Epithelial cell of esophagus (primary cell): Measurements from ENCODE around the gene ZNG1A.
"Not testable (repeated sequence)": the region's sequence is repeated elsewhere in the genome, so short reads cannot be mapped to it uniquely, and the experiment has no call there.

ENCODE experiments used
- DNase-seq: peaks from one replicate; pipeline ENCODE4 v3.0.0; 2010; ENCODE audit warnings: low read depth
- H3K4me3 ChIP-seq: 2 replicates; pipeline ENCODE4 v1.5.1; 2011; ENCODE audit warnings: mild to moderate bottlenecking, low read length, control low read depth
- CTCF ChIP-seq: IDR thresholded peaks from 2 replicates; pipeline ENCODE4 v1.5.1; 2011; ENCODE audit warnings: low read depth, mild to moderate bottlenecking, low read length, control low read depth, inconsistent platforms; ENCODE audit not compliant: insufficient read depth; ENCODE audit errors: missing control alignments

Gene ZNG1A

GRCh38 chr9:178970-179383 lies at the start of gene ZNG1A:
Gene ZNG1A (minus strand): TSS chr9:179056. CDS start chr9:178969, 87 bp downstream.
- DNase-seq: peak; percentile 80
- peak within 1 kb of the TSS; percentile 43 for H3K4me3 ChIP-seq

GRCh38 chr9:227860-228259 lies 49.0 kb upstream of the ZNG1A start:
- H3K4me3 ChIP-seq: no peak overlapping the region
- no peak for TF ChIP-seq CTCF
- DNase-seq: no peak

- H3K4me3 ChIP-seq: no peak overlapping the region
- no peak for TF ChIP-seq CTCF
- peak; percentile 87 for DNase-seq
Observed at GRCh38 chr9:224582-225520, 46.0 kb upstream of the ZNG1A start.

DNA sequence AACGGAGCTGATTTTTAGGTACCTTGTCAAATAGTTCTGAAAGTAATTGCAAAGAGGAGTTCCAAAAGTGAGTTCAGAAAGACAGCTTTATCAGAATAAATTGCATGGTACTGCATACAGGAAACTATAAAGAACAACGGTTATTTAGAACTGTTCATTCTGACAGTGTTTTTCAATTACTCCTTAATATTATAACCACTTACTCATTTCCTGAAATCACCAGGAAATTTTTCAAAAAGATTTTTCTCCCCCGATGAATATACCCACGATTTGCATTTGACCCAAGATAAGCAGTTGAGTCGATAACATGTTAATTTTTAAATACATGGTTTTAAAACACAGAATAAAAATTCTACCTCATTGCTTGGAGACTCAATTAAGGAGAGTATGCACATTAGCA lies 45.2 kb upstream of the ZNG1A start:
- no peak overlapping the region for H3K4me3 ChIP-seq
- TF ChIP-seq CTCF: no peak
- DNase-seq: no peak

- DNase-seq: peak; percentile 11
Observed at GRCh38 chr9:223152-223551, 44.3 kb upstream of the ZNG1A start.

GRCh38 chr9:221989-222776 lies 43.3 kb upstream of the ZNG1A start:
- no peak for TF ChIP-seq CTCF
- DNase-seq: no peak
- no peak overlapping the region for H3K4me3 ChIP-seq

More at GRCh38 chr9:223152-223551, 44.3 kb upstream of the ZNG1A start:
- H3K4me3 ChIP-seq: no peak overlapping the region
- no peak for TF ChIP-seq CTCF

DNA sequence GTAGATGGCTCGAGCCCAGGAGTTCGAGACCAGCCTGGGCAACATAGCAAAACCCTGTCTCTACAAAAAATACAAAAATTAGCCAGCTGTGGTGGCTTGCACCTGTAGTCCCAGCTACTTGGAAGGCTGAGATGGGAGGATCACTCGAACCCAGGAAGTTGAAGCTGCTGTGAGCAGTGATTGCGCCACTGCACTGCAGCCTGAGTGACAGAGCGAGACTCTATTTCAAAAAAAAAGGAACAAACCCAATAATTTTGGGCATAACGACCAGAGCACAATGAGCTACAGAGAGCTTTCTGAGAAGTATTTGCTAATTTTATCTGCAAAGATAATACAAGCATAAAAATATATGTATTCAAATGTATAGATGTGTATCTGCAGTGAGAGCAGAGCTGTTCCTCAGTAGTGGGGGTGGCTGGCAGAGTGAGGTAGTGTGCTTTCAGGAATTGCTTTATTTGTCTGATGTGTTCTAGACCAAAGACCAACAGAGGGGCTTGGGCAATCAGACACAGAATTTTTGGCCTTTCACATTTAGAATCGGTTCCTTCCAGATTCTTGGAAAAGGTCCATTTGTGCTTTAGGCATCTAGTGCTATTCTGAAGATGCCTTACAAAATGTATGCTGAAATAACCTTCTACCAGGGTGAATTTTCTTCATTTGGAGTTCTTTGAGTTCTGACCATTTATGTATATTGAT lies 41.0 kb upstream of the ZNG1A start:
- no peak for TF ChIP-seq CTCF

GRCh38 chr9:219036-219435 lies 40.2 kb upstream of the ZNG1A start:
- not testable (repeated sequence) for H3K4me3 ChIP-seq, DNase-seq

More for the DNA sequence above, 41.0 kb upstream of the ZNG1A start:
- no peak overlapping the region for H3K4me3 ChIP-seq
- no peak for DNase-seq
